Mucosa of descending colon (tissue), 3 donors: ENCODE measurements around the gene MPIG6B. TPM values are rescaled to one million over a fixed set of nuclear protein-coding genes. Genes with fewer than 3 reads are reported as not detected.

Experiments used
- ATAC-seq: fragments of 200-7000 bp; cut with Tn5 transposase; one replicate; pipeline ENCODE4 v1.9.1; 2020; ENCODE audit warnings: mild to moderate bottlenecking, moderate library complexity
- DNase-seq, 3 donors: peaks; one replicate each; pipeline ENCODE4 v3.0.0-alpha.2; 2020
- H3K36me3 ChIP-seq: fragments of 200-600 bp; one replicate; pipeline ENCODE4 v1.8.0; 2021; ENCODE audit warnings: low read depth, mild to moderate bottlenecking
- H3K4me1 ChIP-seq: fragments of 200-600 bp; one replicate; pipeline ENCODE4 v1.8.0; 2021; ENCODE audit warnings: low read depth, mild to moderate bottlenecking
- H3K4me3 ChIP-seq: fragments of 200-600 bp; one replicate; pipeline ENCODE4 v1.8.0; 2021; ENCODE audit warnings: mild to moderate bottlenecking
- H3K9me3 ChIP-seq: fragments of 200-600 bp; one replicate; pipeline ENCODE4 v1.8.0; 2021; ENCODE audit warnings: mild to moderate bottlenecking
- intact Hi-C, 2 donors: fragments of 100-400 bp; cut with DNase I in 1 of 2; cut with micrococcal nuclease in 1 of 2; formaldehyde crosslinking; loops; one replicate each; pipeline versions ENCODE4 v1.11.0 to v1.11.1; 2022; cut with DNase I, micrococcal nuclease
- microRNA-seq: library from miRNA; unstranded; fragments of <30 nt; microRNA quantifications from one replicate; pipeline ENCODE4, GENCODE V29; 2019
- total RNA-seq, 3 donors: library from RNA; stranded (reverse); fragmentation: NEBNext Ultra II Directional in 2 of 3; extraction: Animal tissue kit (Norgen Biotek cat#: 25700) in 2 of 3; gene quantifications; one replicate each; pipeline versions ENCODE4 v1.2.1 to v1.2.4, GENCODE V29; 2021 to 2023
- TF ChIP-seq, protein P1 (sequence below): fragments of 200-600 bp; IDR thresholded peaks from one replicate; pipeline ENCODE4 v1.8.0; 2022; ENCODE audit warnings: antibody characterized with exemption, mild to moderate bottlenecking
- donor health status: DM: no; HTN: no; CAD: no; lungs with moderate emphysema.
- donor health status: DM: no; HTN: no; CAD: no.
- donor health status: DM: no; HTN: yes; CAD: no.

MPIG6B gene
- total RNA-seq, 3 donors from 2014 or later = 0.48 to 1.4 (median 0.57) TPM

- no peak overlapping the region for H3K4me3 ChIP-seq
- ATAC-seq (peak; percentile 91), DNase-seq (peak; percentile 89 to 95 (median 95))
- TF ChIP-seq, protein P1, sequence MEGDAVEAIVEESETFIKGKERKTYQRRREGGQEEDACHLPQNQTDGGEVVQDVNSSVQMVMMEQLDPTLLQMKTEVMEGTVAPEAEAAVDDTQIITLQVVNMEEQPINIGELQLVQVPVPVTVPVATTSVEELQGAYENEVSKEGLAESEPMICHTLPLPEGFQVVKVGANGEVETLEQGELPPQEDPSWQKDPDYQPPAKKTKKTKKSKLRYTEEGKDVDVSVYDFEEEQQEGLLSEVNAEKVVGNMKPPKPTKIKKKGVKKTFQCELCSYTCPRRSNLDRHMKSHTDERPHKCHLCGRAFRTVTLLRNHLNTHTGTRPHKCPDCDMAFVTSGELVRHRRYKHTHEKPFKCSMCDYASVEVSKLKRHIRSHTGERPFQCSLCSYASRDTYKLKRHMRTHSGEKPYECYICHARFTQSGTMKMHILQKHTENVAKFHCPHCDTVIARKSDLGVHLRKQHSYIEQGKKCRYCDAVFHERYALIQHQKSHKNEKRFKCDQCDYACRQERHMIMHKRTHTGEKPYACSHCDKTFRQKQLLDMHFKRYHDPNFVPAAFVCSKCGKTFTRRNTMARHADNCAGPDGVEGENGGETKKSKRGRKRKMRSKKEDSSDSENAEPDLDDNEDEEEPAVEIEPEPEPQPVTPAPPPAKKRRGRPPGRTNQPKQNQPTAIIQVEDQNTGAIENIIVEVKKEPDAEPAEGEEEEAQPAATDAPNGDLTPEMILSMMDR = peak; percentile 68
- intact Hi-C loops = no loop called here
- no peaks in the 10 kb centered on the region for H3K9me3 ChIP-seq
- no peaks in the 10 kb centered on the region for H3K36me3 ChIP-seq
- peaks cover 14% of the 10 kb centered on the region for H3K4me1 ChIP-seq
These were observed 46.7 kb downstream of the MPIG6B start for GRCh38 chr6:31769684-31770371.

- DNase-seq (no peak), ATAC-seq (no peak)
- Histone ChIP-seq H3K36me3 (no peaks in the 10 kb centered on the region), H3K4me1 (peaks cover 24% of the 10 kb centered on the region), H3K4me3 (no peak overlapping the region), H3K9me3 (no peaks in the 10 kb centered on the region)
- TF ChIP-seq, protein P1 = no peak
- intact Hi-C loops = no loop called here
These were observed 47.7 kb downstream of the MPIG6B start for GRCh38 chr6:31770860-31771259.

GRCh38 chr6:31771992-31772358 is 48.8 kb downstream of the MPIG6B start:
- Histone ChIP-seq H3K4me3 (no peak overlapping the region), H3K36me3 (no peaks in the 10 kb centered on the region), H3K9me3 (no peaks in the 10 kb centered on the region), H3K4me1 (peaks cover 35% of the 10 kb centered on the region)
- no peak for ATAC-seq
- no peak for DNase-seq
- TF ChIP-seq, protein P1 = no peak
- intact Hi-C loops = no loop called here

DNA sequence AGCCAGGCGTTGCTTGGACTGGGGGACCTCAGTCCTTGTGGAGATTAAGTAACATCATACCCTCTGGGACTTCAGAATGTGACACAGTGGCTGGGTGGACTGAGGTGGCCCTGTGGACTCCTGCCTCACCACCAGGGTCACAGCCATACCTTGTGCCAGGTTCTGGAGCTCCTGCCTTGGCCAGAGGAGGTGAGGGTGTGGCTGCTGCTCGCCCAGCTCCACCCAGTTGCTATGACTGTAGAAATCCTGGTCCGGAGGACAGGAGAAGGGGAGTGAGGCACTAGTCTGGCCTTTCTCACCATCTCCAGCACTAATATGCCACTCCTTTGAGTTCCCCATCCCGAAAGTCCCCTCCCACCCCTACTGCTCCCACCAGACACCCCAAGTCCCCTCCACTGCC is 52.0 kb downstream of the MPIG6B start:
- TF ChIP-seq, protein P1 = no peak
- H3K36me3 ChIP-seq = no peaks in the 10 kb centered on the region
- no peaks in the 10 kb centered on the region for H3K9me3 ChIP-seq
- peak in 2 of 3 donors; percentile 74 to 77 for DNase-seq
- intact Hi-C loops = no loop called here
- peak; percentile 73 for ATAC-seq
- peaks cover 35% of the 10 kb centered on the region for H3K4me1 ChIP-seq
- no peak overlapping the region for H3K4me3 ChIP-seq

GRCh38 chr6:31775633-31776484 is 52.7 kb downstream of the MPIG6B start:
- ATAC-seq (peak; percentile 4), DNase-seq (peak in 1 of 3 donors; percentile 50)
- intact Hi-C loops = no loop called here
- Histone ChIP-seq H3K4me1 (peaks cover 34% of the 10 kb centered on the region), H3K9me3 (no peaks in the 10 kb centered on the region), H3K4me3 (no peak overlapping the region), H3K36me3 (no peaks in the 10 kb centered on the region)
- TF ChIP-seq, protein P1 = no peak

Small RNA genes lying within 50 kb of the gene (microRNA-seq; reads per million reads assigned to microRNA genes)
- gene MIR4646 = 0.70 reads per million

Other genes with a start within 250 kb of the MPIG6B start
- gene MICB, start 225.2 kb upstream of the MPIG6B start, total RNA-seq = 1 to 10 TPM; 1.3 to 4.1 (median 2.9) TPM
- not detected for gene MCCD1, start 194.4 kb upstream of the MPIG6B start, total RNA-seq
- gene DDX39B, start 181.4 kb upstream of the MPIG6B start, total RNA-seq = 100 to 1,000 TPM; 239 to 309 (median 295) TPM
- gene ATP6V1G2, start 176.8 kb upstream of the MPIG6B start, total RNA-seq = 1 to 10 TPM in 2 of 3 donors, under 1 TPM in 1; 0.55 to 4.5 (median 1.2) TPM
- 10 to 100 TPM; 15.8 to 27.8 (median 18.3) TPM for gene NFKBIL1, start 175.8 kb upstream of the MPIG6B start, total RNA-seq
- under 1 TPM in 2 of 3 donors, not detected in 1; 0.20 to 0.22 TPM for gene LTA, start 151.1 kb upstream of the MPIG6B start, total RNA-seq
- 1 to 10 TPM in 2 of 3 donors, under 1 TPM in 1; 0.41 to 1.7 (median 1.1) TPM for gene TNF, start 147.8 kb upstream of the MPIG6B start, total RNA-seq
- 1 to 10 TPM; 2.1 to 3.4 (median 2.2) TPM for gene LTB, start 140.9 kb upstream of the MPIG6B start, total RNA-seq
- 10 to 100 TPM in 1 of 3 donors, 1 to 10 TPM in 2; 3.9 to 11.3 (median 6.6) TPM for gene LST1, start 137.1 kb upstream of the MPIG6B start, total RNA-seq
- gene NCR3, start 130.4 kb upstream of the MPIG6B start, total RNA-seq = under 1 TPM in 1 of 3 donors, not detected in 2; 0.46 TPM
- 10 to 100 TPM in 2 of 3 donors, 1 to 10 TPM in 1; 6.1 to 28.4 (median 17.3) TPM for gene AIF1, start 108.1 kb upstream of the MPIG6B start, total RNA-seq
- gene PRRC2A, start 102.7 kb upstream of the MPIG6B start, total RNA-seq = 100 to 1,000 TPM; 109 to 151 (median 120) TPM
- gene BAG6, start 70.7 kb upstream of the MPIG6B start, total RNA-seq = 100 to 1,000 TPM; 282 to 298 (median 293) TPM
- 1 to 10 TPM; 2.2 to 2.7 (median 2.4) TPM for gene APOM, start 67.5 kb upstream of the MPIG6B start, total RNA-seq
- gene C6orf47, start 62.6 kb upstream of the MPIG6B start, total RNA-seq = 10 to 100 TPM; 28.5 to 33.0 (median 32.3) TPM
- 10 to 100 TPM; 13.4 to 17.7 (median 17.4) TPM for gene GPANK1, start 58.4 kb upstream of the MPIG6B start, total RNA-seq
- gene CSNK2B, start 57.3 kb upstream of the MPIG6B start, total RNA-seq = 100 to 1,000 TPM; 125 to 147 (median 134) TPM
- gene LY6G5B, start 53.4 kb upstream of the MPIG6B start, total RNA-seq = 10 to 100 TPM; 13.1 to 17.2 (median 15.5) TPM
- 1 to 10 TPM; 1.7 to 4.2 (median 2.1) TPM for gene LY6G5C, start 42.3 kb upstream of the MPIG6B start, total RNA-seq
- 10 to 100 TPM; 55.3 to 69.4 (median 68.4) TPM for gene ABHD16A, start 20.0 kb upstream of the MPIG6B start, total RNA-seq
- gene LY6G6F, start 16.5 kb upstream of the MPIG6B start, total RNA-seq = not detected
- 1 to 10 TPM in 1 of 3 donors, under 1 TPM in 1, not detected in 1; 0.90 to 6.1 TPM for gene LY6G6D, start 8.0 kb upstream of the MPIG6B start, total RNA-seq
- under 1 TPM in 1 of 3 donors, not detected in 2; 0.32 TPM for gene LY6G6C, start 1.6 kb upstream of the MPIG6B start, total RNA-seq
- 100 to 1,000 TPM in 1 of 3 donors, 10 to 100 TPM in 2; 56.1 to 152 (median 99.5) TPM for gene DDAH2, start 5.9 kb downstream of the MPIG6B start, total RNA-seq
- gene CLIC1, start 13.2 kb downstream of the MPIG6B start, total RNA-seq = 100 to 1,000 TPM; 269 to 555 (median 441) TPM
- gene MSH5, start 16.6 kb downstream of the MPIG6B start, total RNA-seq = 10 to 100 TPM; 14.1 to 29.9 (median 29.7) TPM
- 1 to 10 TPM; 2.5 to 9.6 (median 4.3) TPM for gene SAPCD1, start 39.3 kb downstream of the MPIG6B start, total RNA-seq
- 1 to 10 TPM; 5.9 to 8.2 (median 6.9) TPM for gene VWA7, start 54.0 kb downstream of the MPIG6B start, total RNA-seq
- 10 to 100 TPM; 41.7 to 65.8 (median 45.0) TPM for gene VARS1, start 72.4 kb downstream of the MPIG6B start, total RNA-seq
- 10 to 100 TPM; 21.7 to 35.5 (median 33.8) TPM for gene LSM2, start 83.6 kb downstream of the MPIG6B start, total RNA-seq
- 1 to 10 TPM; 1.2 to 3.4 (median 1.3) TPM for gene HSPA1L, start 91.9 kb downstream of the MPIG6B start, total RNA-seq
- 100 to 1,000 TPM in 2 of 3 donors, 10 to 100 TPM in 1; 73.6 to 274 (median 107) TPM for gene HSPA1A, start 92.2 kb downstream of the MPIG6B start, total RNA-seq
- 100 to 1,000 TPM; 172 to 254 (median 200) TPM for gene HSPA1B, start 104.4 kb downstream of the MPIG6B start, total RNA-seq
- 10 to 100 TPM; 44.0 to 65.7 (median 45.0) TPM for gene NEU1, start 139.4 kb downstream of the MPIG6B start, total RNA-seq
- gene SLC44A4, start 155.6 kb downstream of the MPIG6B start, total RNA-seq = 100 to 1,000 TPM; 332 to 795 (median 740) TPM
- gene EHMT2, start 174.3 kb downstream of the MPIG6B start, total RNA-seq = 10 to 100 TPM; 29.6 to 50.1 (median 36.4) TPM
- gene ZBTB12, start 178.7 kb downstream of the MPIG6B start, total RNA-seq = 1 to 10 TPM; 2.3 to 6.2 (median 3.4) TPM
- gene C2, start 204.3 kb downstream of the MPIG6B start, total RNA-seq = 10 to 100 TPM in 2 of 3 donors, 1 to 10 TPM in 1; 5.5 to 33.7 (median 17.9) TPM
- 100 to 1,000 TPM in 1 of 3 donors, 10 to 100 TPM in 2; 34.5 to 178 (median 40.4) TPM for gene CFB, start 222.7 kb downstream of the MPIG6B start, total RNA-seq
- 10 to 100 TPM; 44.9 to 52.4 (median 51.8) TPM for gene NELFE, start 235.6 kb downstream of the MPIG6B start, total RNA-seq
- 10 to 100 TPM; 58.6 to 87.2 (median 81.2) TPM for gene SKIC2, start 235.8 kb downstream of the MPIG6B start, total RNA-seq
- 10 to 100 TPM; 12.4 to 18.1 (median 15.8) TPM for gene DXO, start 248.8 kb downstream of the MPIG6B start, total RNA-seq